ENCODE data around the gene CGNL1.

CGNL1 gene

GRCh38 chr15:57410373-57410772 lies 34.1 kb downstream of the CGNL1 start:
- no peaks in the 10 kb centered on the region for H3K27me3 ChIP-seq (ENCODE audit: control insufficient read depth, insufficient read depth, low read length)
- H3K9ac ChIP-seq = no peak overlapping the region
- H3K79me2 ChIP-seq = no peaks in the 10 kb centered on the region
- H3K9me3 ChIP-seq (ENCODE audit: control insufficient read depth, low read length) = no peaks in the 10 kb centered on the region
- H2AFZ ChIP-seq = no peak overlapping the region
- no peak overlapping the region for H3K27ac ChIP-seq
- no peak overlapping the region for H3K4me3 ChIP-seq (ENCODE audit: low read depth, low read length)
- no peaks in the 10 kb centered on the region for H3K36me3 ChIP-seq (ENCODE audit: control insufficient read depth, insufficient read depth, low read length)
- TF ChIP-seq CTCF (IDR thresholded peaks at IDR 0.05) = no peak
- H3K4me1 ChIP-seq = no peaks in the 10 kb centered on the region
- no peak overlapping the region for H3K4me2 ChIP-seq (ENCODE audit: low read length)

- no peaks in the 10 kb centered on the region for H3K27me3 ChIP-seq (ENCODE audit: control insufficient read depth, insufficient read depth, low read length)
- no peaks in the 10 kb centered on the region for H3K79me2 ChIP-seq
- H3K4me1 ChIP-seq = no peaks in the 10 kb centered on the region
- no peak overlapping the region for H3K4me3 ChIP-seq (ENCODE audit: low read depth, low read length)
- H3K27ac ChIP-seq = no peak overlapping the region
- TF ChIP-seq CTCF (IDR thresholded peaks at IDR 0.05) = no peak
- no peak overlapping the region for H2AFZ ChIP-seq
- H3K9me3 ChIP-seq (ENCODE audit: control insufficient read depth, low read length) = no peaks in the 10 kb centered on the region
- H3K9ac ChIP-seq = no peak overlapping the region
- no peak overlapping the region for H3K4me2 ChIP-seq (ENCODE audit: low read length)
- H3K36me3 ChIP-seq (ENCODE audit: control insufficient read depth, insufficient read depth, low read length) = no peaks in the 10 kb centered on the region
These were observed 35.9 kb downstream of the CGNL1 start for GRCh38 chr15:57411945-57412768.

- Histone ChIP-seq H3K79me2 (no peaks in the 10 kb centered on the region), H3K4me1 (no peaks in the 10 kb centered on the region), H3K9ac (no peak overlapping the region), H3K9me3 (ENCODE audit: control insufficient read depth, low read length) (no peaks in the 10 kb centered on the region), H3K27ac (no peak overlapping the region), H3K36me3 (ENCODE audit: control insufficient read depth, insufficient read depth, low read length) (no peaks in the 10 kb centered on the region), H3K4me2 (ENCODE audit: low read length) (no peak overlapping the region), H3K27me3 (ENCODE audit: control insufficient read depth, insufficient read depth, low read length) (no peaks in the 10 kb centered on the region), H3K4me3 (ENCODE audit: low read depth, low read length) (no peak overlapping the region), H2AFZ (no peak overlapping the region)
- TF ChIP-seq CTCF (IDR thresholded peaks at IDR 0.05) = no peak
These were observed 39.3 kb downstream of the CGNL1 start for GRCh38 chr15:57415602-57416001.

- Histone ChIP-seq H3K27ac (no peak overlapping the region), H3K9ac (no peak overlapping the region)
These were observed 42.3 kb downstream of the CGNL1 start for GRCh38 chr15:57418635-57419034.

More at GRCh38 chr15:57418635-57419034, 42.3 kb downstream of the CGNL1 start:
- no peak overlapping the region for H3K4me2 ChIP-seq (ENCODE audit: low read length)
- H3K36me3 ChIP-seq (ENCODE audit: control insufficient read depth, insufficient read depth, low read length) = no peaks in the 10 kb centered on the region
- H3K4me1 ChIP-seq = no peaks in the 10 kb centered on the region
- no peak overlapping the region for H3K4me3 ChIP-seq (ENCODE audit: low read depth, low read length)
- no peaks in the 10 kb centered on the region for H3K9me3 ChIP-seq (ENCODE audit: control insufficient read depth, low read length)
- H3K79me2 ChIP-seq = no peaks in the 10 kb centered on the region
- H2AFZ ChIP-seq = no peak overlapping the region
- no peaks in the 10 kb centered on the region for H3K27me3 ChIP-seq (ENCODE audit: control insufficient read depth, insufficient read depth, low read length)
- TF ChIP-seq CTCF (IDR thresholded peaks at IDR 0.05) = no peak

Measured in parathyroid adenoma (tissue), 2 donors.